OCI-LY3 (cell line): ENCODE results near the gene TBC1D22B.
"Not testable (repeated sequence)": the region's sequence is repeated elsewhere in the genome, so short reads cannot be mapped to it uniquely, and the experiment has no call there.

Experiments
- H2AFZ ChIP-seq: fragments of 200-600, 300-600 bp; shearing (Covaris generic); 2 replicates; pipeline ENCODE4 v1.6.0; 2014; ENCODE audit warnings: antibody characterized with exemption, low read depth, low read length
- H3K27ac ChIP-seq: fragments of 200-600, 300-600 bp; sonication (generic); 2 replicates; pipeline ENCODE4 v1.5.1; 2014; ENCODE audit warnings: mild to moderate bottlenecking, low read length, moderate library complexity, mixed read lengths
- H3K27me3 ChIP-seq: fragments of 200-600, 300-600 bp; sonication (generic); 2 replicates; pipeline ENCODE4 v1.6.1; 2014; ENCODE audit warnings: low read depth, low read length, mixed read lengths
- H3K36me3 ChIP-seq: fragments of 200-600, 300-600 bp; sonication (generic); replicated peaks from 2 replicates; pipeline ENCODE3; 2014; ENCODE audit warnings: low read depth, low read length, mixed read lengths
- H3K4me1 ChIP-seq: fragments of 300-600, 200-600 bp; sonication (generic); 2 replicates; pipeline ENCODE4 v1.6.1; 2014; ENCODE audit warnings: low read length, mixed read lengths
- H3K4me2 ChIP-seq: fragments of 200-600, 300-600 bp; sonication (generic); 2 replicates; pipeline ENCODE4 v1.6.1; 2014; ENCODE audit warnings: low read length, mixed read lengths
- H3K4me3 ChIP-seq: fragments of 300-600, 200-600 bp; sonication (generic); 2 replicates; pipeline ENCODE4 v1.5.1; 2014; ENCODE audit warnings: antibody characterized with exemption, mild to moderate bottlenecking, low read length, moderate library complexity
- H3K79me2 ChIP-seq: fragments of 300-600, 200-600 bp; shearing (Covaris generic); 2 replicates; pipeline ENCODE4 v1.6.1; 2014; ENCODE audit warnings: mild to moderate bottlenecking, low read length, mixed read lengths
- H3K9ac ChIP-seq: fragments of 300-600, 200-600 bp; shearing (Covaris generic); 2 replicates; pipeline ENCODE4 v1.6.0; 2014; ENCODE audit warnings: mild to moderate bottlenecking, low read length, moderate library complexity
- H3K9me3 ChIP-seq: fragments of 200-600, 300-600 bp; shearing (Covaris generic); 2 replicates; pipeline ENCODE4 v1.6.1; 2014; ENCODE audit warnings: low read length, mixed read lengths; ENCODE audit not compliant: insufficient read depth
- H4K20me1 ChIP-seq: fragments of 200-600, 300-600 bp; sonication (generic); 2 replicates; pipeline ENCODE4 v1.6.1; 2016; ENCODE audit warnings: low read length, mixed read lengths; ENCODE audit not compliant: insufficient read depth
- EZH2phosphoT487 ChIP-seq: fragments of 200-600 bp; shearing (Covaris generic); IDR thresholded peaks from 2 replicates; pipeline ENCODE4 v1.6.1; 2018; ENCODE audit warnings: antibody characterized with exemption, mixed run types, low read depth
- TF ChIP-seq, protein P1 (sequence below): fragments of 200-600, 300-600 bp; sonication (generic); IDR thresholded peaks from 2 replicates; pipeline ENCODE4 v1.5.1; 2014; ENCODE audit warnings: antibody characterized with exemption, low read length, low read depth

The TBC1D22B gene

DNA sequence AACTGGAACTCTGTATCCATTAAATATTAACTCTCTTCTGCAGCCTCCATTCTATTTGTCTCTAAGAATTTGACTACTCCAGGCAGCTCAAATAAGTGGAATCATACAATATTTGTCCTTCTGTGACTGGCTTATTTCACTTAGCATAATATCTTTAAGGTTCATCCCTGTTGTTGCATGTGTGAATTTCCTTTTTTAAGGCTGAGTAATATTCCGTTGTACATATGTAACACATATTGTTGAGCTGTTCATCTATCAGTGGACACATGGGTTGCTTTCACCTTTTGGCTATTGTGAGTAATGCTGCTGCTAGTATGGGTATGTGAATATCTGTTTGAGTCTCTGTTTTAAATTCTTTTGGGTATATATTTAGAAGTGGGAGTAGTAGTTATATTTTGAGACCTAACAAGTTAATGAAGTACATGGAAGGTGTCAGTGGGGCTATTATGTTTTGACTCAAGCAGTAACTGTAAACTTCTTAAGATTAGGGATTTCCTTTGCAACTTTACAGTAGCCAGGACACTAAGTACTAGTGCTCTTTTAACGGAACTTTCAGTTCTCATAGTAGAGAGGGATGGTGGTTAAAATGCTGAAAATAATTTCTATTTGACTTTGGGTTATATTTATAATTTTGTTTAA lies 30.1 kb downstream of the TBC1D22B start:
- Histone ChIP-seq H3K9ac (no peak overlapping the region), H3K9me3 (no peaks in the 10 kb centered on the region), H4K20me1 (0 out of 2 replicates have a peak, but pooled peaks cover 5% of the 10 kb centered on the region), H3K27ac (no peak overlapping the region), H3K27me3 (no peaks in the 10 kb centered on the region), H3K36me3 (peaks cover 53% of the 10 kb centered on the region), H2AFZ (no peak overlapping the region), H3K79me2 (no peaks in the 10 kb centered on the region), H3K4me2 (no peak overlapping the region), H3K4me3 (no peak overlapping the region), H3K4me1 (no peaks in the 10 kb centered on the region)
- no peak for TF ChIP-seq EZH2phosphoT487
- TF ChIP-seq, protein P1, sequence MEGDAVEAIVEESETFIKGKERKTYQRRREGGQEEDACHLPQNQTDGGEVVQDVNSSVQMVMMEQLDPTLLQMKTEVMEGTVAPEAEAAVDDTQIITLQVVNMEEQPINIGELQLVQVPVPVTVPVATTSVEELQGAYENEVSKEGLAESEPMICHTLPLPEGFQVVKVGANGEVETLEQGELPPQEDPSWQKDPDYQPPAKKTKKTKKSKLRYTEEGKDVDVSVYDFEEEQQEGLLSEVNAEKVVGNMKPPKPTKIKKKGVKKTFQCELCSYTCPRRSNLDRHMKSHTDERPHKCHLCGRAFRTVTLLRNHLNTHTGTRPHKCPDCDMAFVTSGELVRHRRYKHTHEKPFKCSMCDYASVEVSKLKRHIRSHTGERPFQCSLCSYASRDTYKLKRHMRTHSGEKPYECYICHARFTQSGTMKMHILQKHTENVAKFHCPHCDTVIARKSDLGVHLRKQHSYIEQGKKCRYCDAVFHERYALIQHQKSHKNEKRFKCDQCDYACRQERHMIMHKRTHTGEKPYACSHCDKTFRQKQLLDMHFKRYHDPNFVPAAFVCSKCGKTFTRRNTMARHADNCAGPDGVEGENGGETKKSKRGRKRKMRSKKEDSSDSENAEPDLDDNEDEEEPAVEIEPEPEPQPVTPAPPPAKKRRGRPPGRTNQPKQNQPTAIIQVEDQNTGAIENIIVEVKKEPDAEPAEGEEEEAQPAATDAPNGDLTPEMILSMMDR, result no peak

- Histone ChIP-seq H3K9me3 (no peaks in the 10 kb centered on the region), H3K79me2 (no peaks in the 10 kb centered on the region), H3K36me3 (peaks cover 48% of the 10 kb centered on the region), H3K27me3 (no peaks in the 10 kb centered on the region), H3K4me3 (no peak overlapping the region), H3K9ac (no peak overlapping the region), H4K20me1 (0 out of 2 replicates have a peak, but pooled peaks cover 5% of the 10 kb centered on the region), H3K4me1 (no peaks in the 10 kb centered on the region), H2AFZ (no peak overlapping the region), H3K27ac (no peak overlapping the region), H3K4me2 (no peak overlapping the region)
- TF ChIP-seq EZH2phosphoT487, result no peak
- TF ChIP-seq, protein P1, result no peak
Measured at GRCh38 chr6:37288247-37288646, 30.7 kb downstream of the TBC1D22B start.

DNA sequence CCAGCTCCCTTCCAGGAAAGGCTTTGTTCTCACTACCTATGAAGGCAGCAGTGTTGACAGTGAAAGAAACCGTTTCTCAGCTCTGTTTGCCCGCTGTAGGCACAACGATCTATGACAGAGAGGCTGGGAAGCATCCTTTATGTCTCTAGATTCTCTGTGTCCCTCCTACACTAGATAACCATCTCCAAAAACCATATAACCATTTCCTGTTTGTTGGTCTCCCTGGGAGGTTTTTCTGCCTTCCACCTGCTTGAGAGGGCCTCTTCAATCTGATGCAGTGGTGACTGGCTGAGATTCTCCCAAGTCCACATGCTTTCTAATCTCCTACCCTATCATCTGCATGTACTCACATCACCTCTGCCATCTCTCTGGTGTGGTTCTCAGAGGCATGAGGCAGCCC lies 32.4 kb downstream of the TBC1D22B start:
- no peak overlapping the region for H3K27ac ChIP-seq
- H2AFZ ChIP-seq, result no peak overlapping the region
- no peaks in the 10 kb centered on the region for H3K4me1 ChIP-seq
- peaks cover 37% of the 10 kb centered on the region for H3K36me3 ChIP-seq
- no peak overlapping the region for H3K9ac ChIP-seq
- no peaks in the 10 kb centered on the region for H3K9me3 ChIP-seq
- TF ChIP-seq EZH2phosphoT487, result no peak
- TF ChIP-seq, protein P1, result no peak
- H3K27me3 ChIP-seq, result no peaks in the 10 kb centered on the region
- no peaks in the 10 kb centered on the region for H3K79me2 ChIP-seq
- H4K20me1 ChIP-seq, result no peaks in the 10 kb centered on the region
- no peak overlapping the region for H3K4me2 ChIP-seq
- H3K4me3 ChIP-seq, result no peak overlapping the region

- no peak overlapping the region for H2AFZ ChIP-seq
- H3K36me3 ChIP-seq, result peaks cover 27% of the 10 kb centered on the region
- TF ChIP-seq, protein P1, result no peak
- no peak for TF ChIP-seq EZH2phosphoT487
Measured at GRCh38 chr6:37293426-37293825, 35.9 kb downstream of the TBC1D22B start.

GRCh38 chr6:37297637-37298036 lies 40.1 kb downstream of the TBC1D22B start:
- H3K79me2 ChIP-seq, H3K4me1 ChIP-seq, H3K9ac ChIP-seq, H4K20me1 ChIP-seq, H2AFZ ChIP-seq, H3K27me3 ChIP-seq, H3K4me2 ChIP-seq, H3K4me3 ChIP-seq, H3K27ac ChIP-seq, H3K9me3 ChIP-seq: not testable (repeated sequence)
- peaks cover 16% of the 10 kb centered on the region for H3K36me3 ChIP-seq

More at GRCh38 chr6:37293426-37293825, 35.9 kb downstream of the TBC1D22B start:
- no peaks in the 10 kb centered on the region for H3K27me3 ChIP-seq
- no peaks in the 10 kb centered on the region for H3K9me3 ChIP-seq
- H4K20me1 ChIP-seq, result no peaks in the 10 kb centered on the region
- H3K4me1 ChIP-seq, result no peaks in the 10 kb centered on the region
- H3K27ac ChIP-seq, result no peak overlapping the region
- no peak overlapping the region for H3K4me3 ChIP-seq
- H3K9ac ChIP-seq, result no peak overlapping the region
- H3K4me2 ChIP-seq, result no peak overlapping the region
- H3K79me2 ChIP-seq, result no peaks in the 10 kb centered on the region
